ENCODE data around the gene NKX1-1. TPM values are rescaled to one million over a fixed set of nuclear protein-coding genes. Genes with fewer than 3 reads are reported as not detected.
"Not testable (repeated sequence)": the region's sequence is repeated elsewhere in the genome, so short reads cannot be mapped to it uniquely, and the experiment has no call there.

NKX1-1 gene
- total and polyA plus RNA-seq, 4 donors: 0.35 to 0.70 TPM; not detected in 2

DNA sequence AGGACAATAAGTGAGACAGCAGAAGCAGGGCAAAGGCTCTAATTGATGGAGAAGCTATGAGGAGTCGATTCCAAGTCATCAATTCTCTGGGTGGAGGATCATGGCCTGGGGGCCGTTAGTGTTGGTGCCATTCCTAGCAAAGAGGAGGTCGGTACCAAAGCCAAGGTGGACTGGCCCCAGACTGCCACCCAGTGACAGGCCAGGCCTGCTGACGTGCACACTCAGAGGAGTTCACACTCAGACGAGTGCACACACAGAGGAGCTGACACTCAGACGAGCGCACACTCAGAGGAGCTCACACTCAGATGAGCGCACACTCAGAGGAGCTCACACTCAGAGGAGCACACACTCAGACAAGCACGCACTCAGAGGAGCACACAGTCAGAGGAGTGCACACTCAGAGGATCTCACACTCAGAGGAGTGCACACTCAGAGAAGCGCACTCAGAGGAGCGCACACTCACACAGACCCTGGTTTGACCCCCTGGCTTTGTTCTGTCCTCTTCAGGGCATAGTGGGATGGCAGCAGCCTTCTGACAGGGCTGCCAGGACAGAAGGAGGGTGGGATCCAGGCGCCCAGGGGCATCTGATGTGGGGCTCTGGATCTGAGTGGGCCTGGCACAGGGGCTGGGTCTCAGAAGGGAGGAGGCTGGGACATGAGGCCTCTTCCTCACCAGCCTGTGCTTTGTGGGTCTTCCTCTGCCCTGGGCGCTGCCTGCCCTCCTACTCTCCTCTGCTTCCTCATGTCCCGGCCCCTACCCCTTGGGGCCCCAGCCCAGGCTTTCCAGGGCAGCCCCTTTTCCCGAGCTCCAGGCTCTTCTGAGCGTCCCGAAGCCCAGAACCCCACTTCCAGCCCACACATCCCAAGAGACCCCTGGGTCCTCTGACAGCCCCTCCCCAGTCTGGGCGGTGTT is 41.7 kb upstream of the NKX1-1 start:
- H3K36me3 ChIP-seq (ENCODE audit: control insufficient read depth, insufficient read depth, low read length): no peaks in the 10 kb centered on the region

DNA sequence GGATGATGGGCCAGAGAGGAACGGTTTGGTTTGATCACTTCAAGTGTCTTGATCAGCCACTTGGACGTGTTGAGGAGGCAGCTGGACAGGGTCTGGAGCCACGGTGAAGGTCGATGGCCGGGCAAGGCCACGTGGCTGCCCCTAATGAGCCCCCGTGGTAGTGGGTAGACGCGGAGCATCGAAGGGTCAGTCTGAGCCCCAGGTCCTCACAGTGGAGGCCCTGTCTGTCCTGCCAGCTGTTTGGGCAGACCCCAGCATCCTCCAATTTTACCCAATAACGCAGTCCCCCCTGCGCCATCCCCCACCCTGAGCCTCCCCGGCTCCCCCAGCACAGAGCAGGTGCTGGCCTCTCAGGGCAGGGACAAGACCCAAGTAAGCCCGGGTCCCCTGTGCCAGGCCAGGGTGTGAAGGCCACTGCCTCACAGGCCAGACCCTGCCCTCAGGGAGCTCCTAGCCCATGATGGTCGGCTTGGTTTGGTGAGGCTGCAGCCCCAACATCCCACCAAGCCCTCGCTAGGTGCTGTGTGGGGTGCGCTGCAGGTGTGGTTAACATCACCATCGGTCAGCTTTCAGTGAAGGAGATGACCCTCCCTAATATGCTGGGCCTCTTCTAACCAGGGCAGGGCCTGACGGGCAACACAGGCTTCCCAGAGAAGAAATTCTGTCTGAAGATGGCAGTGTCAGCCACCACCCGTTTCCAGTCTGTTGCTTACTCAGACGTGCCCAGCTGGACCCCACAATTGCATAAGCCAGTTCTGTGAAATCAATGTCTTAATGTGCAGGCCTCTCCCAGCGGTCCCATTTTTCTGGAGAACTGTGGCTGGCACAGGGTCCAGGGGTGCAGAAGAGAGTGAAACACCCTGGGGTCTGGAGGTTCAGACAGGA is 40.5 kb upstream of the NKX1-1 start:
- Histone ChIP-seq H3K4me1 (ENCODE audit: control insufficient read depth, insufficient read depth, low read length) (peaks cover 4% of the 10 kb centered on the region), H3K27ac (ENCODE audit: low read depth, low read length) (no peak overlapping the region), H3K27me3 (ENCODE audit: control insufficient read depth, insufficient read depth, low read length) (peaks cover 11% of the 10 kb centered on the region), H3K36me3 (ENCODE audit: control insufficient read depth, insufficient read depth, low read length) (no peaks in the 10 kb centered on the region), H3K4me3 (ENCODE audit: low read depth, low read length) (no peak overlapping the region), H3K9me3 (ENCODE audit: control insufficient read depth, insufficient read depth, low read length) (no peaks in the 10 kb centered on the region)
- peak in 1 of 6 donors; percentile 13 for DNase-seq (ENCODE audit: low read depth in 4 of 6, low spot score in 6 of 6)
- 89% methylated on average over 21 of the region's 22 CpGs for WGBS (ENCODE audit: insufficient coverage)

More for the DNA sequence above, 41.7 kb upstream of the NKX1-1 start:
- no peak for DNase-seq (ENCODE audit: low read depth in 4 of 6, low spot score in 6 of 6)
- peaks cover 4% of the 10 kb centered on the region for H3K4me1 ChIP-seq (ENCODE audit: control insufficient read depth, insufficient read depth, low read length)
- 89% methylated on average over 18 of the region's 18 CpGs for WGBS (ENCODE audit: insufficient coverage)
- no peak overlapping the region for H3K27ac ChIP-seq (ENCODE audit: low read depth, low read length)
- H3K4me3 ChIP-seq (ENCODE audit: low read depth, low read length): no peak overlapping the region
- peaks cover 11% of the 10 kb centered on the region for H3K27me3 ChIP-seq (ENCODE audit: control insufficient read depth, insufficient read depth, low read length)
- H3K9me3 ChIP-seq (ENCODE audit: control insufficient read depth, insufficient read depth, low read length): no peaks in the 10 kb centered on the region

DNA sequence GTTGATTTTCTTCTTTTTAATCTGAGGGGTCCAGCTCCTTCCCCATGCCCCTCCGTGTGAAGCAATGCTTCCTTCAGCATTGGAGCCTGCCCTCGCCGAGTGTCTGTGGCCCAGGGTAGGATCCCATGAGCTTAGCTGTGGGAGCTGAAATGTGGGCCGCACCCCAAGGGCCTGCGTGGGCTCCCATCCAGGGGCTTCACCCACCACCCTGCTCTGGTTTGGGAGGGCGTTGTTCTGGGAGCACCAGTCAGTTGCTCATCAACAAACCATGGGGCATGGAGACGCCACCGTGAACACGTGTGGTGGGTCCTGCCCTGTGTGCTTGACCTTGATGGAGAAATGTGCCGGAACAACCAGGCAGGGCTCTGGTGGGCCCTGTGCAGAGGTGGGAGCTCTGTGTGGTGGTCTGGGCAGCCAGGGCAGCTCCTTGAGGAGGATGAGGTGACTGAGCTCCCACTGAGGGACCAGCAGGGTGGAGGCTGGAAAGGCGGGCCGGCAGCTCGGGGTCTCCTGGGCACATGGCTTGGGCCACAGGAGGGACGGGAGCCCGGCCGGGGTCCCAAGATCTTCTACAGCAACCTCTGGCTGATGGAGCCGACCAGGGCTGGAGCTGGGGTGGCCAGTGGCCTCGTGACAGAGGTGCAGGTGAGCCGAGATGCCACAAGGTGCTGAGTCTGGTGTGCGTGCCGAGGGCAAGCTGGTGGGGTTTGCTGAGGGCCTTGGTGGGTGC is 39.6 kb upstream of the NKX1-1 start:
- no peak overlapping the region for H3K4me3 ChIP-seq (ENCODE audit: low read depth, low read length)
- no peak for DNase-seq (ENCODE audit: low read depth in 4 of 6, low spot score in 6 of 6)
- 93% methylated on average over 21 of the region's 21 CpGs for WGBS (ENCODE audit: insufficient coverage)
- H3K27me3 ChIP-seq (ENCODE audit: control insufficient read depth, insufficient read depth, low read length): peaks cover 11% of the 10 kb centered on the region
- peaks cover 4% of the 10 kb centered on the region for H3K4me1 ChIP-seq (ENCODE audit: control insufficient read depth, insufficient read depth, low read length)
- no peaks in the 10 kb centered on the region for H3K9me3 ChIP-seq (ENCODE audit: control insufficient read depth, insufficient read depth, low read length)
- no peaks in the 10 kb centered on the region for H3K36me3 ChIP-seq (ENCODE audit: control insufficient read depth, insufficient read depth, low read length)
- no peak overlapping the region for H3K27ac ChIP-seq (ENCODE audit: low read depth, low read length)

DNA sequence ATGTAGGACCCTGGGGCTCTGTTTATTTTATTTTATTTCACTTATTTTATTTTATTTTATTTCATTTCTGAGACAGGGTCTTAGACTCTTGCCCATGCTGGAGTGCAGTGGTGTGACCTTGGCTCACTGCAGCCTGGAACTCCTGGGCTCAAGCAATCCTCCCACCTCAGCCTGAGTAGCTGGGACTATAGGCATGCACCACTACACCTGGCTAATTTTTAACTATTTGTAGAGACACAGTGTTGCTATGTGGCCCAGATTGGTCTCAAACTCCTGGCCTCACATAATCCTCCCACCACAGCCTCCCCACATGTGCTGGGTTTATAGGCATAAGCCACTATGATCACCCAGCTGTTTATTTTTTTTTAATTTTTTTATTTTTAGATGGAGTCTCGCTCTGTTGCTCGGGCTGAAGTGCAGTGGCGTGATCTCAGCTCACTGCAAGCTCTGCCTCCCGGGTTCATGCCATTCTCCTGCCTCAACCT is 37.5 kb upstream of the NKX1-1 start:
- not testable (repeated sequence) for H3K27ac ChIP-seq (ENCODE audit: low read depth, low read length); H3K27me3 ChIP-seq (ENCODE audit: control insufficient read depth, insufficient read depth, low read length); H3K4me3 ChIP-seq (ENCODE audit: low read depth, low read length); H3K4me1 ChIP-seq (ENCODE audit: control insufficient read depth, insufficient read depth, low read length); H3K36me3 ChIP-seq (ENCODE audit: control insufficient read depth, insufficient read depth, low read length); DNase-seq (ENCODE audit: low read depth in 4 of 6, low spot score in 6 of 6); H3K9me3 ChIP-seq (ENCODE audit: control insufficient read depth, insufficient read depth, low read length)
- 92% methylated on average over 2 of the region's 4 CpGs for WGBS (ENCODE audit: insufficient coverage)

DNA sequence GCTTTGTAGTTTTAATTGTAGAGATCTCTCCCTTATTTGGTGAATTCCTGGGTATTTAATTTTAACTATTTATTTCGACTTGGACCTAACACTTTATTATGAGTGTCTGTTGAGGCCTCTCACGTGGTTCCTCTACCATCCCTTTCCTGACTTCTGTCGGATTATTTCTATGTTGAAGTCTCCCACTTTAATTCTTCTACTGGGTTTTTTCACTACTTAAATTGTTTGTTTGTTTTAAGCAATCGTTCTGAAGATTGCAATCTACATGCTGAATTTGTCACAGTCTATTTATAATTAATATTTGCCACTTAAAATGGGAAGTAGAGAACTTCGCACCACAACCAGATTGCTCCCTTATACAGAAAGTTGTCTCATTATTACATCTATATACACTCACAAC is 20.8 kb upstream of the NKX1-1 start:
- H3K36me3 ChIP-seq (ENCODE audit: control insufficient read depth, insufficient read depth, low read length): no peaks in the 10 kb centered on the region
- DNase-seq (ENCODE audit: low read depth in 4 of 6, low spot score in 6 of 6): no peak
- peaks cover 3% of the 10 kb centered on the region for H3K27me3 ChIP-seq (ENCODE audit: control insufficient read depth, insufficient read depth, low read length)
- WGBS (ENCODE audit: insufficient coverage): no CpG with 5 or more reads among the region's 5 CpGs
- no peak overlapping the region for H3K27ac ChIP-seq (ENCODE audit: low read depth, low read length)
- H3K4me3 ChIP-seq (ENCODE audit: low read depth, low read length): no peak overlapping the region
- H3K9me3 ChIP-seq (ENCODE audit: control insufficient read depth, insufficient read depth, low read length): no peaks in the 10 kb centered on the region
- H3K4me1 ChIP-seq (ENCODE audit: control insufficient read depth, insufficient read depth, low read length): no peaks in the 10 kb centered on the region

DNA sequence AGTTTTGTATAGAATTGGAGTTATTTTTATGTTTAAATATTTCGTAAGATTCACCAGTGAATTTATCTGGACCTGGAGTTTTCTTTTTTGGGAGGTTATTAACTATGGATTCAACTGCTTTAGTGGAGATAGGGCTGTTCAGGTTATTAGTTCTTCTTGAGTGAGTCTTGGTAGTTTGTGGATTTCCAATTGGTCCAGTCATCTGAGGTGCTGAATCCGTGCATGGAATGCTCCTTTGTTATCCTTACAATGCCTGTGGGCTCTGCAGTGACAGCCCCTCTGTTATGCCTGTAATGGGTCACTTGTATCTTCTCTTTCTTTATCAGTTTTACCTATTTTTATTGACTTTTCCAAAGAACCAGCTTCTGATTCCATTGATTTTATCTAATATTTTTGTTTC is 15.4 kb upstream of the NKX1-1 start:
- no CpG with 5 or more reads among the region's 2 CpGs for WGBS (ENCODE audit: insufficient coverage)
- Histone ChIP-seq H3K9me3 (ENCODE audit: control insufficient read depth, insufficient read depth, low read length) (no peaks in the 10 kb centered on the region), H3K27ac (ENCODE audit: low read depth, low read length) (no peak overlapping the region), H3K36me3 (ENCODE audit: control insufficient read depth, insufficient read depth, low read length) (no peaks in the 10 kb centered on the region), H3K4me3 (ENCODE audit: low read depth, low read length) (no peak overlapping the region), H3K27me3 (ENCODE audit: control insufficient read depth, insufficient read depth, low read length) (peaks cover 15% of the 10 kb centered on the region), H3K4me1 (ENCODE audit: control insufficient read depth, insufficient read depth, low read length) (no peaks in the 10 kb centered on the region)
- no peak for DNase-seq (ENCODE audit: low read depth in 4 of 6, low spot score in 6 of 6)

DNA sequence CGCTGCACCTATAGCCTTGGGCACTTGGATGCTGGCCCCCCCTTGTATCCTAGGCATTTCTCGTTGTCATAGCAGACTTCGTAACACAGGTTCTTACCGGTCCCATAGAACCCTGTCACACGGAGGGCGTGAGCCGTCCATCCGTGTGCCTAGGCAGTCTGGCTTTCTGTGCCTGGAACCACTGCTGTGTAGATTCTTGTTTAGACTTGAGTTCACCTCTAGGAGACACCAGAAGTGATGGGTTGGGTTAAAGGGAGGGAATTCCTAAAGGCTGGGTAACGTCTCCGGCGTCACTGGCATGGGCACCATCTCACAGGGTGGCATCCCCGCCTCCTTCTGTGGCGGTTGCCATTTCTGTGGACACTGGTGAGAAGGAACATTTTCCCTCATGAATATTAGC is 13.5 kb upstream of the NKX1-1 start:
- H3K4me1 ChIP-seq (ENCODE audit: control insufficient read depth, insufficient read depth, low read length): peaks cover 3% of the 10 kb centered on the region
- H3K27ac ChIP-seq (ENCODE audit: low read depth, low read length): no peak overlapping the region
- H3K9me3 ChIP-seq (ENCODE audit: control insufficient read depth, insufficient read depth, low read length): no peaks in the 10 kb centered on the region
- 82% methylated on average over 12 of the region's 13 CpGs for WGBS (ENCODE audit: insufficient coverage)
- peaks cover 31% of the 10 kb centered on the region for H3K27me3 ChIP-seq (ENCODE audit: control insufficient read depth, insufficient read depth, low read length)
- DNase-seq (ENCODE audit: low read depth in 4 of 6, low spot score in 6 of 6): no peak
- no peaks in the 10 kb centered on the region for H3K36me3 ChIP-seq (ENCODE audit: control insufficient read depth, insufficient read depth, low read length)
- H3K4me3 ChIP-seq (ENCODE audit: low read depth, low read length): no peak overlapping the region

DNA sequence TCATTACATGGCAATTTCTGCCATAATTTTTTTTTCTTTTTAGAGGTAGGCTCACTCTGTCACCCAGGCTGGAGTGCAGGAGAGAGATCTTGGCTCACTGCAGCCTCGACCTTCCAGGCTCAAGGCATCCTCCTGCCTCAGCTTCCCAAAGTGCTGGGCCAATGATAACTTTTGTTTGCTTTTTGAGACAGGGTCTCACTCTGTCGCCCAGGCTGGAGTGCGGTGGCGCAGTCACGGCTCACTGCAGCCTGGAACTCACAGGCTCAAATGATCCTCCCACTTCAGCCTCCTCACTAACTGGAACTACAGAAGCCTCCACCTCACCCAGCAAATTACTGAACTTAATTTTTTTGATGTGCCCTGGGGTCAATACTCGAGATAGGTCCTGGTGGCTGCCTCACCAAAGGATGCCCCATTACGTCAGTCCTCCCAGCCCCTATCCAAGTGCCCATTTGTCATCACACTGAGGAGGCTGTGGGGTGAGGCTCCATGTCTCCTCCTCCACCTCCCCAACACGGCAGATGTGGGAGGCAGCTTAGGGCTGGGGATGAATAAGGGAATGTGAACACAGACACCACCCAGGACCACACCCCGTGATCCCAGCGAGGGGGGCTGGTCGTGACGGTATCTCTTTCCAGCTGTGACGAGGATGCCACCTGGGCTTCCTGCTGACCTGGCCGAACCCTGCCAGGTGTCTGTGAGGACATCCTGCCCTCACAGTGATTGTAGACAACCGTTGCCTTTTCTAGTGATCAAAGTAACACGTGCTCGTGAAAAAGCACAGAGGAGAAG is 12.4 kb upstream of the NKX1-1 start:
- 84% methylated on average over 13 of the region's 17 CpGs for WGBS (ENCODE audit: insufficient coverage)
- Histone ChIP-seq H3K4me3 (ENCODE audit: low read depth, low read length) (no peak overlapping the region), H3K4me1 (ENCODE audit: control insufficient read depth, insufficient read depth, low read length) (peaks cover 7% of the 10 kb centered on the region), H3K9me3 (ENCODE audit: control insufficient read depth, insufficient read depth, low read length) (no peaks in the 10 kb centered on the region), H3K27me3 (ENCODE audit: control insufficient read depth, insufficient read depth, low read length) (peaks cover 35% of the 10 kb centered on the region), H3K27ac (ENCODE audit: low read depth, low read length) (no peak overlapping the region), H3K36me3 (ENCODE audit: control insufficient read depth, insufficient read depth, low read length) (no peaks in the 10 kb centered on the region)
- no peak for DNase-seq (ENCODE audit: low read depth in 4 of 6, low spot score in 6 of 6)
